Left ventricle myocardium superior (tissue), 1 donor: ENCODE measurements around the gene KDM1A. TPM values are rescaled to one million over a fixed set of nuclear protein-coding genes. Genes with fewer than 3 reads are reported as not detected.

ENCODE experiments used
- ATAC-seq: fragments of 200-7000 bp; cut with Tn5 transposase; one replicate; pipeline ENCODE4 v1.9.1; 2020; ENCODE audit warnings: mild to moderate bottlenecking, moderate library complexity
- DNase-seq: peaks from one replicate; pipeline ENCODE4 v3.0.0-alpha.2; 2020
- intact Hi-C: fragments of 100-400 bp; cut with micrococcal nuclease; formaldehyde crosslinking; loops from one replicate; pipeline ENCODE4 v1.11.0; 2022
- total RNA-seq: library from RNA; stranded (reverse); fragmentation: NEBNext Ultra II Directional; extraction: Animal tissue kit (Norgen Biotek cat#: 25700); gene quantifications from one replicate; pipeline ENCODE4 v1.2.1, GENCODE V29; 2021
- donor health status: DM: no; HTN: yes; CAD: no; lungs with severe emphysema.

The KDM1A gene
- total RNA-seq, 1 donor from 2014 or later: 35.0 TPM

DNA sequence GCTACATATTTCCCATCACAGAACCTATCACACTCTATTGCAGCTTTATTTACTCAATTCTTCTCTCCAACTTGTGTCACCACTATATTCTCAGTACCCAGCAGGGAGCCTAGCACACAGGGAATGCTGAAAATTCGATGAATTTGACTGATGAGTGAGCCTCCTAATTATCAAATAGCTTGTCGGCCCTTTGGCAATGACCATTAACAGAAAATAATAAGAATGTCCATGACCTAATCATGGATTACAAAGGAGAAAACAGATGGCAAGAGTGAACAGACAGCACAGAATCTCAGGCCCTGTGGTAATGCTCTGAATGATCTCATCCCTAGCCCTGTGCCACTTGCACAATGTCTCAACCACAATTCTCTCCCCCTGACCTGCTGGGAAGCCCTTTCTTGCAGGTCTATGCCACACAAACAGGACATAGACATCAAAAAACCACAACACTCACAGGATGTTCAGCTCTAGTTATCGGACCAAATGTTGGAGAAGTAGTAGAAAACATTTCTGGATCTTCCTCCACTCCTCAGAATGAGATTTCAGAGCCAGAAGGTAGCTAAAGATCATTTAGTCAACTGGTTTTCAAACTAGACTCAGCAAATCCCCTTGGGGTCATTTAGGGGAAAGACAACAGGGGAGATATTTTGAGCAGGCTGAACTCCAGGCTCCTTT lies 80.9 kb downstream of the KDM1A start:
- no peak for DNase-seq
- intact Hi-C loops: no loop called here
- ATAC-seq: peak; percentile 66

DNA sequence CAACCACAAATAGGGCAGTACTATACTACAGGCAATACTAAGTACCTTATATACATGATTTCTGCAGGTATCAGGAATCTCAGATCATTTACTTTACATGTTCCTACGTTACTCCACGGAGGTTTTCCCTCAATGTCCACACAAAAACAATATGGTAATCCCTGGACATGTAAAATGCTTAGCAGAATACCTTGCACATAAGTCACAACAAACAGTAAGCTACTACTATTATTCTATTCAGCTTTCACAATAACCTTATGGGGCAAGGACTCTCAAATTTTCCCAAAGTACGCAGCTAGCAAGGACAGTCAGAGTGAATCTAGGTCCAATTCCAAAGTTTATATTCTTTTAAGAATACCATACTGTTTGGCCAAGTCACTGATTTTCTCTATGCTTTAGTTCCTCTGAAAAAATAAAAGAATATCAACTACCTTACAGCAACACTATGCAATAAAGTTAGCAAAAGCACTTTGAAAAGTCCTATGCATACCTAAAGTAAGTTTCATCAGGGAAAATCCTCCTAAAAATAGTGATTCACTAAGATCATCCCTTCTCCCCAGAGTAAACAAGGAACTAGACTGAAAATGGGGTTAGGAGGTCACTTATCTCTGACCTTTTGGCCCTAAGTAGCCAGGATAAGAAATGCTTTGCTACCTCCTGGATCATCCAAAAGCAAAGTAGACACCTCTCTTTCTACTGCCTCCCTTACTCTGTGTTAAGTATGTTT lies 82.0 kb downstream of the KDM1A start:
- ATAC-seq (no peak), DNase-seq (no peak)
- intact Hi-C loops: no loop called here

DNA sequence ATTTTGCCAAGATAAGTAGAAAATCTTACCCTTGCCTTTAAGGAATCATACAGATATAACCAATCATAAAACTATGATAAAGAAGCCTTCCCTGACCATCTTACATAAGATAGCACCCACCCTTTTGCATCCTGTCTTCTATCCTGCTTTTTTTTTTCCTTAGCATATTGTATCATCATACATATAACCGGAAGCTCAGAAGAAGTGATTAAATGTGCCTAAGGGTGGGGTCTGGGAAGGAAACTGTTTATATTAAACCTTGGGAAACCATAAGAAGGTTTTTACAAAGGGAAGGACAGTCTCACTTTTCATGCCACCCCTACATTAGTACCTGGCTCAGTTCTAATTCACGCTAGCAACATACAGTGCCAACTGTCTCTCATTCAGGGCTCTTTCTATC lies 82.6 kb downstream of the KDM1A start:
- no peak for ATAC-seq
- intact Hi-C loops: no loop called here
- DNase-seq: no peak

DNA sequence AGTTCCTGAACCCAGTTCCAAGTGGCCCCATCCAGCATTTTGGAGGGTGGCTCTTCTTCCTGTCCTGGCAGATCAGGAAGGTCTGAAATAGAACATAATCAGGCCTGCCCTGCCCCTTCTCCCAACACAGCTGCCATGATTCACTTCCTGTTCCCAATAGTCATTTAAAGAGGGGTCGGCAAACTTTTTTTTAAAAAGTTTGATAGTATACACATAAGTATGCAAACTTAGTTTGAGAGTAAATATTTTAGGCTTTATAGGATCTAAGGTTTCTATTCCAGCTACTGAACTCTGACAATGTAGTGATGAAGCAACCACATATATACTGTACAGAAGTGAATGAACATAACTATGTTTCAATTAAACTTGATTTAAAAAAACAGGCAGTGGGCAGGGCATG lies 83.0 kb downstream of the KDM1A start:
- ATAC-seq (peak; percentile 70), DNase-seq (no peak)
- intact Hi-C loops: no loop called here

DNA sequence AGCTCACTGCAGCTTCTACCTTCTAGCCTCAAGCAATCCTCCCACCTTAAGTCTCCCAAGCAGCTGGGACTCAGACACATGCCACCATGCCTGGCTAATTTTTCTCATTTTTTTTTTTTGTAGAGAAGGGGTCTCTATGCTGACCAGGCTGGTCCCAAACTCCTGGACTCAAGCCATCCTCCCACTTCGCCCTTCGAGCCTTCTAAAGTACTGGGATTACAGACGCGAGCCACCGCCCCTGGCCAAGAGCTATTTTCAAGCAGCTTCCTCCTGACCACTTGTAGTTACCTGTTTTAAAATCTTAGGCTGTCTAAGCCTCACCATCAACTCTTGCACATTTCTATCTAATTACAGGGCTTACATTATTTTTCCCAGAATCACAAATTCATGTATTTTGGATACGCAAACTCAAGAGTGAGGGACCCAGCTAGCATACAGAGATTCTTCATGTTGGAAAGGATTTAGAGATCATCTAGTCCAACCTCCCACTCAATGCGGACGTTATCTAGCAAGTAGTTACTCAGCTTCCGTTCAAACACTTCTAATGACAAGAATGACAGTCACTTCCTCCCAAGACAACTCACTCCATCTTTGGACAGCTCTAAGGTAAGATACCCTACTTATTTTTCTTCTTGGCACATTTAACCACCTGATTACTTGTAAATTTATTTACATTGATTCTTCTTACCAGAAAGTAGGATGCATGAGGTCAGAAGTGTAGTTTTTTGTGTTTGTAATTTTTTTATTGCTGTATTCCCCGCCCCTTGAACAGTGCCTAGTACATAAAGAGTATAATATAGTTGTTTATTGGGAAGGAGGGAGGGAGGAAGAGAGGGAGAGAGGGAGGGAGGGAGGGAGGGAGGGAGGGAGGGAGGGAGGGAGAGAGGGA lies 84.0 kb downstream of the KDM1A start:
- ATAC-seq: no peak

DNA sequence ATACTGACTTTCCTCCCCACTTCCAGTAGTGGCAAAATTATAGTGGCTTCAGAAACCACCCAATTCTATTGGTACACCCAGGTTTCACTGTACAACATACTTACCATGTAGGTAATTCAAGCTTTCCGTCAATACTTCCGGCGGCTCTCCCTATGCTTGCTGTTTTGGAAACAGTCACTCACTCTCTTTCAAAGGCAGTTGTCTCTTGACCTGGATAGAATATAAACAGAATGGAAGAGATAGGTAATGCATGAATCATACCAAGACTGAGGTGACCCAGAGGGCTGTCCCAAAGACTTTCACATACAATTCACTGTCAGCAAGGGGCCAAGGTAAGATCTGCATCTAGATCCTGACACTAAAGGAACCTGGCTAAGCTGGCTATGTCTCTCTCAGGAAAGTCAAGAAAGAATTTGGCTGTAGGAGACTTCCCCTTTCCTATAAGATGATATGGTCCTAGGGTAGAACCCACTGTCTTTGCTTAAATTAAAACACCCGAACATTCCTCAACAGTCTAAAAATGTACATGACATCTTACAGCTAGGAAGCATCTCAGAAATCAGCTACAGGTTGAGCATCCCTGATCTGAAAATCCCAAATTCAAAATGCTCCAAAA lies 89.8 kb downstream of the KDM1A start:
- intact Hi-C loops: no loop called here
- DNase-seq: no peak
- ATAC-seq: no peak

More for the DNA sequence above, 84.0 kb downstream of the KDM1A start:
- intact Hi-C loops: no loop called here
- no peak for DNase-seq

DNA sequence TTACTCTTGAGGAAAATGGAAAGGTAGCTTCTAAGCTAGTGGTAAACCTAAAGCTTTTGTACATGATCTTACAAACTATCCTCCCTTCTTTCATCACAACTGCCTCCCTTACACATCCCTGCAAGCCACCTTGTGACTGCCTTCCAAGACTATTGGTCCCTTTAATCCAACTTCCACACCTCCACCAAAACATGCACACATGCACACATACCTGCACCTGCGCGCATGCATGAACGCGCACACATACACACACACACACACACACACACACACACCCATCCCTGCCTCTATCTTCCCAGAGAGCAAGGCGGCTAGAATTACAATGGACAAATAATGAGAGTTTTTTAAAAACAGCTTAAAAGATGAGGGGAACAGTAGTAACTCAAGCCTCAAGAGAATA lies 91.1 kb downstream of the KDM1A start:
- DNase-seq: no peak
- ATAC-seq: no peak
- intact Hi-C loops: no loop called here

DNA sequence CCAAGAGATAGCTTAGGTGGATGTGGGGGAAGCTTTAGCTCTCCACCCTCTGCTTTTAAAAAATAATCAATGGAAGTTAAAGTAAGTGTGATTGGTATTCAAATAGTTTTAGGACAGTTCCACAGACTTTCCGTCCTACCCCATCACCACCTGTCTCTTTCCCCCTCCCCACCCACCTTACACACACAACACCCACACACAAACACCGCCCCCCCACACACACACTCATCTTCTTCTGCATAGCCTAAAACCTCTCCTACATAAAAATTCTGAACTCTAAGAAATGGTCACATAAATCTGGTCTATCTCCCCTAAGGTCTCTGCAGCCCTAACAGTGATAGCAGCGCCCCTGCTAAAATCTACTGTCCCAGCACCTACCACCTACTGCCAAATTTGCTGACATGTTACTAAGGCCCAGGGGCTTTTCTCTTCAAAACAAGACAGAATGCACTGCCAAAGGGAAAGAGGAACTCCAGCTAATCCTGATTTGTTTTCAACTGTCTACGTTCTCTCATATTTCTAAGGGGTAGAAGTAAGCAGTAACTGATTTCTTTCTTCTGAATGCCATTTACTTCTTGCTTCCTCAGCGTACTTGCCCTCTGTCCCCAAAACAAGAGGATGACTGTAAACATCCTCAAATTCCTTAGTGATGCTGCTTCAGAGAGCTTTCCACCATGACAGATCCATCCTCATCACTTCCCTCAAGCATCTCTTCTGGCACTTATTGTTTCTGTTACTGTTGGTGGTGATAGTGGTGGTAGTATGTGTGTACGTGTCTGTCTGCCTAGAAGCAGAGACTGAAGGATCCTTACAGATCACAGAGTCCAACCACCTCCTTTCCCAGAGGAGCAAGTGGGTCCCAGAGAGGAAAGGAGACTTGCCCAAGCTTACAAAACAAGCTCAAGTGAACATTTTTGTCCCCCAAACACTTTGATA lies 92.6 kb downstream of the KDM1A start:
- no peak for DNase-seq
- intact Hi-C loops: no loop called here
- no peak for ATAC-seq

DNA sequence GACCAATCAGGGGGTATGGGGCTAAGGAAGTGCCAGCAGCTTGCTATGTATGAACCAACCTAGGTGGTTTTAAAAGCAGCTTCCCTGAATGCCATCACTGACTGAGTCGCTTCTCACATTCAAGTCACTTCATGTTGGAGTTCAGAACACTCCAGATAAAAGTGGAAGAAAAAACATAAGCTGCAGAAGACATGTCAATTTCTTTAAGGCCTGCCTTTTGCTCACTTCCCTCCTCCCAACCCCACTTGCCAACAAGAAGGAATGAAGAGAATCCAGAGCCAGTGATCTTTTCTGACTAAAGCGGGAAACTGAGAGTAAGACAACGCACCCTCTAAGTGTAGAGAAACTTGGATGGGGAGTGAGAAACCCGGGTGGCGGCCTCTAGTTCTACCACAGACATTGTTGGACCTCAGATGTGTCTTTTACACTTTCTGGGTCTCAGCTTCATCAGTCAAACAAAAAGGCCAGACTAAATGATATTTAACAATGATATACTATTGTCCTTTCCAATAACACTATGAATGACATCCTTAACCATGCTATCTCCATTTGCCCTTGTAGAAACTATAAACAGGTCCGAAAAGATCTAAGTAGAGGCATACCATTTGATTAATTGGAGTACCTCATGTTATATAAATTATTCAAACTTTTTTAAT lies 95.3 kb downstream of the KDM1A start:
- no peak for ATAC-seq
- intact Hi-C loops: no loop called here
- no peak for DNase-seq

DNA sequence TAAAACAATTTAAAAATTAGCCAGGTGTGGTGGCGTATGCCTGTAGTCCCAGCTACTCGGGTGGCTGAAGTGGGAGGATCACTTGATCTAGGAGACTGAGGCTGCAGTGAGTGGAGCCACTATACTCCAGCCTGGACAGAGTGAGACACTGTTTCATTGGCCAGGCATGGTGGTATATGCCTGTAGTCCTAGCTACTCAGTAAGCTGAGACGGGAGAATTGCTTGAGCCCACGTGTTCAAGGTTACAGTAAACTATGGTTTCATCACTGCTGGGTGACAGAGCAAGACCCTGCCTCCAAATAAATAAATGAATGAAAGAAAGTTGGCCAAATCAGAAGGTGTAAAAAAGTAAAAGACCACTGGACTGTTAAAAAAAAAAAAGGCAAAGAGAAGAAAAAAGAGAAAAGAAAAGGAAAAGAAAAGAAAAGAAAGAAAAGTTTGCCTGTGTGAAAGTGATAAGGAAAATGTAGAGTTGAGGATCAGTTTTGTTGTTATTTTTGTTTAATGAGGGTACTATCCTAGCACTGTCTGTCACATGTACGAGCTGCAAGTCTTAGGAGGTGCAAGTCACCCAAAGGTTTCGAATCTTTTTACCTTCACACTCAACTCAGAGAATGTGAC lies 97.1 kb downstream of the KDM1A start:
- ATAC-seq (no peak), DNase-seq (no peak)
- intact Hi-C loops: no loop called here

DNA sequence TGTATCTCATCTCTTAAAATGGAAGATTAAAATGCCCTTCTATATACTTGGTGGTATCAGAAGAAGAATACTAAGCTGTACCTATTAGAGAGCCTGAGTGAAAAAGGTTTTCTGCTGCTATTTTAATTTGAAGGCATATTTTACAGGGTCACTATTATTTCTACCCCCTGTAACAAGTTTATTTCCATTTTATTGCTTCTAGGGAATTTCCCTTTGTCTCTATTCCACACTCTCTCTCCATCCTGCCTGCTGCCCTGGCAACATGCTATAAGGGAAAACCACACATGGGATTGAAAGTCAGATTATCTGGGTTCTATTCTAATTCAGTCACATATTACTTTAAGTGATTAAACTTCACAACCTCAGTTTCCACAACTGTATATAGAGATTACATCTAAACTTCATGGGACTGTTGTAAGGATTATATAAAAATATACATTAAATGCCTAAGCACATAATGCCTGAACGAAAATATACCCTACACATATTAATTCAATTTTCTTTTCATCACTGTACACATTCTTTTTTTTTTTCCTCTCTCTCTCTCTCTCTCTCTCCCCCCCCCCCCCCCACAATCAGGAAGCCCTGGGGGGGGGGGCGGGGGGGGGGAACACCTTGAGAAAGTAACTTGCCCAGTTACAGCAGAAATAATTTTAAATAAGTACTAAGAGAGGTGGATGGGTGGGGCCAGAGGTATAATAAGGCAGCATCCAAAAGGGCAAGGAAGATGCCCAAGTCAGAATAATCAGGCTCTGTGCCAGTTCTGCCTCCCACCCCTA lies 97.8 kb downstream of the KDM1A start:
- ATAC-seq (no peak), DNase-seq (no peak)
- intact Hi-C loops: no loop called here

DNA sequence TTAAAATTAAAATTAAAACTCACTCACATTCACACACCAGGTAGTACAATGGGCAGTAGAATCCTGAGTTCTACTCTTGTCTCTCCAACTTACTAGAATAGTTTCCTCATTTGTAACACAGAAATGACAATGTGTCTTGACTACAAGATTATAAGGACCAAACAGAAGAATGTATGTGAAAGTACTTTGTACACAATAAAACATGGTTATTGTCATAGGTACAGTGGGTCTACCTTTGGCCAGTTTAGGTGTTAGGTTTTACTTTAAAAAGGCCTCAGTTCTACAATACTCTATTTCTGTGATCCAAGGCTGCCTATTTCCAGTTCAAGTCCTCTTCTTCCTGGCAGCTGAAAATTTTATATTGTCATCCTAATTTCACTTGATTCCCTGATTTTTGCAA lies 99.1 kb downstream of the KDM1A start:
- DNase-seq: no peak
- intact Hi-C loops: no loop called here
- no peak for ATAC-seq

DNA sequence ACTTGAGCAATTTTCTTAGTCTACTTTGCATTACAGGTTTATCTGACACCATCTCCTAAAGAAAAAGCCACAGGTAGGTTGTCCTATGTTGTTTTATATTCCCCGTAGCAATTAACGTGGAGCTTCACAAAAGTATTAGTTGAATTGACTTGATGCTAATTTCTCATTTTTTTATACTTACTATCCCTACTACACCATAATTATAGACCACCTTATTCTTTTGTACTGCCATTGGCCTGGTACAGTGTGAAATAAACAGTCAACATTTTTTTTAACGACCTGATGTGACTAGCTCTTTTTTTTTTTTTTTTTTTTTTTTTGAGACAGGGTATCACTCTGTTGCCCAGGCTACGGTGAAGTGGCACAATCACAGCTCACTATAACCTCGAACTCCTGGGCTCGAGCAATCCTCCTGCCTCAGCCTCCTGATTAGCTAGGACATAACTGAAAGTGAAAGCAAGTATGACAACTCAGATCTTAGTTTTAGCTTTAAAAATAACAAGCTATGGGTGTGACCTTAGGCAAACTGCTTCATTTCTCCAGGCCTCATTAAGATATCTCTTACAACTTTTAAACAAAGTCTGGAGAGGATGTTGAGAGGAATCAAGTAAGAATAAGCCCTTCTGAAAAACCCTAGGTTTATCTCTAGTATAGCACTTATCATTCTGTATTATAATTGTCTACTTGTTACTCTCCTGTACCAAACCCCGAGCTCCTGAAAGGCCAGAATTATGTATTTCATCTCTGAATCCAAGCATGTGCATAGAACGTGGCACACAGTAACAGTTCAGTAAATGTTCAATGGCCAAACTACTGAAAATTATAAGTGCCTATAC lies 99.9 kb downstream of the KDM1A start:
- no peak for DNase-seq
- intact Hi-C loops: no loop called here
- peak; percentile 40 for ATAC-seq

DNA sequence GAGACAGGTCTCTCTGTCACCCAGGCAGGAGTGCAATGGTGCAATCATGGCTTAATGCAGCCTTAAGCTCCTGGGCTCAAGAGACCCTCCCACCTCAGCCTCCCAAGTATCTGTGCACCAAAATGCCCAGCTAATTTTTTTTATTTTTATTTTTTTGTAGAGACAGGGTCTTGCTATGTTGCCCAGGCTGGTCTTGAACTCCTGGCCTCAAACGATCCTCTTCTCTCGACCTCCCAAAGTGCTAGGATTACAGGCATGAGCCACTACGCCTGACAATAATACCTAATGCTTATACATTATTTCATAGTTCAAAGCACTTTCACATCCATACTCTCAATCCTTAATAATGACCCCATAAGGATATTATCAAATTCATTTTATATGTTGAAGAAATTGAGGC lies 101.1 kb downstream of the KDM1A start:
- intact Hi-C loops: no loop called here
- ATAC-seq (no peak), DNase-seq (no peak)

DNA sequence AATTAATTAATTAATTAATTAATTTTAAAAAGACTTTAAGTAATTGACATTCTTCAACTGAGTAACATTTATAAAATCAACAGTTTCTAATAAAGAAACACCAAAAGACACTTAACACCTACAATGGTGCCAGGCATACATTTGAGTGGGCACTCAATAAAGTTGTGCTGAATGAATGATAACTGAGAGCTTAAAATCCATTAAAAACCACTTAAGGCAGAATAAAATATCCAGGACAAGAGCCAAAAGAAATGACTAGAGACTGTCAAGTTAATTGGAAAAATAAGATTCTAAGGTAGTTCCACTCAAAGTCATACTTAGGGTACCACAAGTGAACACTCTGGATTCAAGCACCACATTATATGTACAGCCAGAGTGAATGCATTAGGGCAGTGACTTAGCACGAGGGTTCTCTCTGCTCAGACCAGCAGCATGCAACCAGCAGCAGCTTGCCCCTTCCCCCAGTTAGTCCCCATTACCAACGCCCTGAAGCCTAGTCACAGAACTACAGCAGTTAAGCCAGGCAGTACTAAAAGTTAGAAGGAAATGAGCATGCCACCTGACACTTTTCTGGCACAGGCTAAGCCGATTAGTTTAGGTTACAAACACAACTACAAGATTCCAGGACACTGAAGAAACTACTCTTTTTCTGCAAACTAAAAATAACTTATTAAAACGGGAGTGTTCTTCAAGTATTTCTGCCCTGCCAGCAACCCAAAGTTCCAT lies 102.9 kb downstream of the KDM1A start:
- ATAC-seq: peak; percentile 59
- intact Hi-C loops: no loop called here
- DNase-seq: no peak

DNA sequence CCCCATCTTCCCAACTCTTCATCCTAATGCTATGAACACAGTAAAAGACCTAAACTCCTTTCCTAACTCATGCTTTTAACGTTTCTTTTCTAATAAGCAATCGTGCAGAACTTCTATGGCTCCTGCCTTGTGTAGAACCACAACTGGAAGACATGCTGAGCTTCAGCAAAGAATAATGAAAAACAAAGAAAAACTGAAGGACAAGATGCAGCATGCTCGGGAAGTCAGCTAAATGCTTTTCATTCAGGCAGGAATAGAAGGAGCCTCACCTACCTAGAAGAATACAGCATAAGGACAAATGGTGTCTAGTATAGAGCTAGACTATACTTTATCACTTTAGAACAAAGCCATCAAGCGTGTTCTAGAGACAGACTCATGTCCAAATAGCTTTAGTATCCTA lies 103.5 kb downstream of the KDM1A start:
- DNase-seq (no peak), ATAC-seq (no peak)
- intact Hi-C loops: no loop called here
